Spleen (tissue), 7 donors: ENCODE measurements around the gene DNAJB2.
"Not testable (repeated sequence)": the region's sequence is repeated elsewhere in the genome, so short reads cannot be mapped to it uniquely, and the experiment has no call there.

Experiments used
- POLR2AphosphoS5 ChIP-seq, 3 donors: sonication (generic); formaldehyde crosslinking; IDR thresholded peaks; one replicate each; pipeline ENCODE4 v1.5.1; 2017; ENCODE audit warnings: antibody characterized with exemption in 3 of 3
- TF ChIP-seq, protein P1 (sequence below), 11 experiments: fragments of 200-600 bp in 7 of 11; fragments of 450-650 bp in 4 of 11; sonication (generic) in 4 of 11; IDR thresholded peaks in 8 of 11; conservative IDR thresholded peaks in 3 of 11; 1 replicate in 7 of 11; 2 replicates in 4 of 11; pipeline versions ENCODE4 v1.4.0 to v1.8.0; 2016 to 2021; ENCODE audit warnings: antibody characterized with exemption in 11 of 11, inconsistent platforms in 4 of 11, mild to moderate bottlenecking in 1 of 11
- donor health status: DM: no; HTN: no; CAD: no; lungs with moderate emphysema.
- donor health status: DM: no; HTN: no; CAD: no.
- donor health status: DM: no; HTN: no; CAD: no.

DNA sequence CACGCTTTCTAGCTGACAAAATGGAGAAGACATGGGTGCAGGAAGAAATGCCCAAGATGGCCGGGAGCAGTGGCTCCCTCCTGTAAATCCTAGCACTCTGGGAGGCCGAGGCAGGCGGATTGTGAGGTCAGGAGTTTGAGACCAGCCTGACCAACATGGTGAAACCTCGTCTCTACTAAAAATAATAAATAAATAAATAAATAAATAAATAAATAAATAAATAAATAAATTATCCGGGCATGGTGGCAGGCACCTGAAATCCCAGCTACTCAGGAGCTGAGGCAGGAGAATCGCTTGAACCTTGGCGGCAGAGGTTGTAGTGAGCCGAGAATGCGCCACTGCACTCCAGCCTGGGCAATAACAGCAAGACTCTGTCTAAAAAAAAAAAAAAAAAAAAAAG, 20.2 kb upstream of the DNAJB2 start:
- TF ChIP-seq, protein P1, sequence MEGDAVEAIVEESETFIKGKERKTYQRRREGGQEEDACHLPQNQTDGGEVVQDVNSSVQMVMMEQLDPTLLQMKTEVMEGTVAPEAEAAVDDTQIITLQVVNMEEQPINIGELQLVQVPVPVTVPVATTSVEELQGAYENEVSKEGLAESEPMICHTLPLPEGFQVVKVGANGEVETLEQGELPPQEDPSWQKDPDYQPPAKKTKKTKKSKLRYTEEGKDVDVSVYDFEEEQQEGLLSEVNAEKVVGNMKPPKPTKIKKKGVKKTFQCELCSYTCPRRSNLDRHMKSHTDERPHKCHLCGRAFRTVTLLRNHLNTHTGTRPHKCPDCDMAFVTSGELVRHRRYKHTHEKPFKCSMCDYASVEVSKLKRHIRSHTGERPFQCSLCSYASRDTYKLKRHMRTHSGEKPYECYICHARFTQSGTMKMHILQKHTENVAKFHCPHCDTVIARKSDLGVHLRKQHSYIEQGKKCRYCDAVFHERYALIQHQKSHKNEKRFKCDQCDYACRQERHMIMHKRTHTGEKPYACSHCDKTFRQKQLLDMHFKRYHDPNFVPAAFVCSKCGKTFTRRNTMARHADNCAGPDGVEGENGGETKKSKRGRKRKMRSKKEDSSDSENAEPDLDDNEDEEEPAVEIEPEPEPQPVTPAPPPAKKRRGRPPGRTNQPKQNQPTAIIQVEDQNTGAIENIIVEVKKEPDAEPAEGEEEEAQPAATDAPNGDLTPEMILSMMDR (IDR thresholded peaks at IDR 0.05 in 8 of 11, conservative IDR thresholded peaks at IDR 0.05 in 3 of 11), result not testable (repeated sequence)
- not testable (repeated sequence) for TF ChIP-seq POLR2AphosphoS5 (IDR thresholded peaks at IDR 0.05)
